Upper lobe of left lung (tissue), 4 donors: Measurements from ENCODE around the gene ACTG1.
A peak's percentile ranks its signal among the peaks of the same experiment; 100 is the strongest.

Source experiments
- CTCF ChIP-seq, 6 experiments: fragments of 450-650 bp in 4 of 6; fragments of 200-600 bp in 2 of 6; sonication (generic) in 2 of 6; IDR thresholded peaks; one replicate each; pipeline ENCODE4 v1.5.1; 2016 to 2019; ENCODE audit warnings: antibody characterized with exemption in 6 of 6
- EP300 ChIP-seq, 4 donors: sonication (generic); formaldehyde crosslinking; IDR thresholded peaks; one replicate each; pipeline ENCODE4 v1.5.1; 2017; ENCODE audit warnings: antibody characterized with exemption in 4 of 4, control low read depth in 2 of 4
- POLR2A ChIP-seq, 4 donors: fragments of 450-650 bp; IDR thresholded peaks; one replicate each; pipeline ENCODE4 v1.5.1; 2016 to 2017; ENCODE audit warnings: antibody characterized with exemption in 4 of 4, mild to moderate bottlenecking in 2 of 4
- POLR2AphosphoS5 ChIP-seq, 2 donors: sonication (generic); formaldehyde crosslinking; IDR thresholded peaks; one replicate each; pipeline ENCODE4 v1.5.1; 2017; ENCODE audit warnings: antibody characterized with exemption in 2 of 2

GRCh38 chr17:81551458-81552243 is 39.1 kb upstream of the ACTG1 start:
- no peak for TF ChIP-seq POLR2A (IDR thresholded peaks at IDR 0.05)
- peak in 1 of 6 experiments; percentile 7 for TF ChIP-seq CTCF (IDR thresholded peaks at IDR 0.05)
- no peak for TF ChIP-seq EP300 (IDR thresholded peaks at IDR 0.05)
- TF ChIP-seq POLR2AphosphoS5 (IDR thresholded peaks at IDR 0.05): no peak
